NB4 (cell line): ENCODE data around the gene ZNF524.

Source experiments
- CTCF ChIP-seq: IDR thresholded peaks from one replicate; pipeline ENCODE4 v1.5.1; 2012; ENCODE audit warnings: low read depth, low read length
- MAX ChIP-seq: IDR thresholded peaks from 2 replicates; pipeline ENCODE4 v1.6.1; 2011; ENCODE audit warnings: low read depth, low read length
- POLR2A ChIP-seq: IDR thresholded peaks from 2 replicates; pipeline ENCODE4 v1.6.1; 2011; ENCODE audit warnings: mild to moderate bottlenecking; ENCODE audit not compliant: insufficient read length; ENCODE audit errors: extremely low read depth

- TF ChIP-seq POLR2A: no peak
- no peak for TF ChIP-seq CTCF
- TF ChIP-seq MAX: no peak
These were observed 15.2 kb upstream of the ZNF524 start for GRCh38 chr19:55584871-55585270.
